ENCODE results near the gene ERCC6L. TPM values are rescaled to one million over a fixed set of nuclear protein-coding genes. Genes with fewer than 3 reads are reported as not detected.

ERCC6L gene
- total RNA-seq, 1 experiment from 2014 or later: 19.8 TPM

DNA sequence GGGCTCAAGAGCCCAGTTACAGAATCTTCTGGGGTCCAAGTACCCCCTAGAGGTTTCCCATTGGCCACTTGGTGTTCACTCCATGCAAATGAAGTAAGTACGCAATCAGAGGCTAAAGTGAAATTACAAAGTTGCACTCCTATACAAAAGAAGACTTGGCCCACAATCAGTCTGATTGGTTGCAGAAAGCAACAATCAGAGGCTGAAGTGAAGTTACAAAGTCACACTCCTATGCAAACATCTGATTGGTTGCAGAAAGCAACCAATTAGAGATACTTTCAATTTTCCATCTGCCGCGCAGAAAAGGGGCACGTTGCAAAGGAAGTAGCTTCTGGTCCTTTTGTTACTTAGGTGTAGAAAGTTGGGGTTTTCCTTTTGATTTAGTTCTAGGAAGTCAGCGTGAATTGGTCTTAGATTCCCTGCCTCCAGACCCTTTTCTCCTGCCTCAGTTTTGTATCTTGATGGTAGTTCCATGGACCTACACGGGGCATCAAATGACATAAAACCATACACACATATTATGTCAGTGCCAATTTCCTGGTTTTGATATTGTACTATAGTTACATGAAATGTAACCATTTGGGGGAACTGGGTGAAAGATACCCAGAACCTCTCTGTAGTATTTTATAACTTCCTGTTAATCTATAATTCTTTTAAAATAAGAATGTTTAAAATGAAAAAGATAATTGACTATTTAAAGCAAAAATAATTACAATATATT, 69.7 kb downstream of the ERCC6L start:
- no peak for ATAC-seq
- Mint-ChIP-seq H3K27ac (no peak overlapping the region), H3K4me3 (no peak overlapping the region), H3K9me3 (no peaks in the 10 kb centered on the region), H3K27me3 (ENCODE audit: low read depth) (peaks cover 12% of the 10 kb centered on the region), H3K36me3 (no peaks in the 10 kb centered on the region), H3K4me1 (no peaks in the 10 kb centered on the region)
- no peak for DNase-seq (ENCODE audit: low spot score)
- CTCF ChIA-PET: no interaction called here
- POLR2A ChIA-PET: no interaction called here
- no peak for TF ChIP-seq SMAD4 (CRISPR knock-in tag; IDR thresholded peaks at IDR 0.05)
- TF ChIP-seq TEAD4 (CRISPR knock-in tag; IDR thresholded peaks at IDR 0.05): no peak
- no peak for TF ChIP-seq IRF2 (CRISPR knock-in tag; IDR thresholded peaks at IDR 0.05; ENCODE audit: borderline replicate concordance, low read depth)
- TF ChIP-seq SOX15 (CRISPR knock-in tag; IDR thresholded peaks at IDR 0.05): no peak
- no peak for TF ChIP-seq NR3C1 (CRISPR knock-in tag; conservative IDR thresholded peaks at IDR 0.05; ENCODE audit: low read depth)
- TF ChIP-seq ESRRA (CRISPR knock-in tag; IDR thresholded peaks at IDR 0.05; ENCODE audit: borderline replicate concordance): no peak
- TF ChIP-seq, protein P1, sequence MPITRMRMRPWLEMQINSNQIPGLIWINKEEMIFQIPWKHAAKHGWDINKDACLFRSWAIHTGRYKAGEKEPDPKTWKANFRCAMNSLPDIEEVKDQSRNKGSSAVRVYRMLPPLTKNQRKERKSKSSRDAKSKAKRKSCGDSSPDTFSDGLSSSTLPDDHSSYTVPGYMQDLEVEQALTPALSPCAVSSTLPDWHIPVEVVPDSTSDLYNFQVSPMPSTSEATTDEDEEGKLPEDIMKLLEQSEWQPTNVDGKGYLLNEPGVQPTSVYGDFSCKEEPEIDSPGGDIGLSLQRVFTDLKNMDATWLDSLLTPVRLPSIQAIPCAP (CRISPR knock-in tag; IDR thresholded peaks at IDR 0.05): no peak
- TF ChIP-seq TCF7 (CRISPR knock-in tag; IDR thresholded peaks at IDR 0.05; ENCODE audit: low read depth): no peak
- TF ChIP-seq ZNF219 (CRISPR knock-in tag; IDR thresholded peaks at IDR 0.05; ENCODE audit: borderline replicate concordance): no peak
- TF ChIP-seq, protein P2, sequence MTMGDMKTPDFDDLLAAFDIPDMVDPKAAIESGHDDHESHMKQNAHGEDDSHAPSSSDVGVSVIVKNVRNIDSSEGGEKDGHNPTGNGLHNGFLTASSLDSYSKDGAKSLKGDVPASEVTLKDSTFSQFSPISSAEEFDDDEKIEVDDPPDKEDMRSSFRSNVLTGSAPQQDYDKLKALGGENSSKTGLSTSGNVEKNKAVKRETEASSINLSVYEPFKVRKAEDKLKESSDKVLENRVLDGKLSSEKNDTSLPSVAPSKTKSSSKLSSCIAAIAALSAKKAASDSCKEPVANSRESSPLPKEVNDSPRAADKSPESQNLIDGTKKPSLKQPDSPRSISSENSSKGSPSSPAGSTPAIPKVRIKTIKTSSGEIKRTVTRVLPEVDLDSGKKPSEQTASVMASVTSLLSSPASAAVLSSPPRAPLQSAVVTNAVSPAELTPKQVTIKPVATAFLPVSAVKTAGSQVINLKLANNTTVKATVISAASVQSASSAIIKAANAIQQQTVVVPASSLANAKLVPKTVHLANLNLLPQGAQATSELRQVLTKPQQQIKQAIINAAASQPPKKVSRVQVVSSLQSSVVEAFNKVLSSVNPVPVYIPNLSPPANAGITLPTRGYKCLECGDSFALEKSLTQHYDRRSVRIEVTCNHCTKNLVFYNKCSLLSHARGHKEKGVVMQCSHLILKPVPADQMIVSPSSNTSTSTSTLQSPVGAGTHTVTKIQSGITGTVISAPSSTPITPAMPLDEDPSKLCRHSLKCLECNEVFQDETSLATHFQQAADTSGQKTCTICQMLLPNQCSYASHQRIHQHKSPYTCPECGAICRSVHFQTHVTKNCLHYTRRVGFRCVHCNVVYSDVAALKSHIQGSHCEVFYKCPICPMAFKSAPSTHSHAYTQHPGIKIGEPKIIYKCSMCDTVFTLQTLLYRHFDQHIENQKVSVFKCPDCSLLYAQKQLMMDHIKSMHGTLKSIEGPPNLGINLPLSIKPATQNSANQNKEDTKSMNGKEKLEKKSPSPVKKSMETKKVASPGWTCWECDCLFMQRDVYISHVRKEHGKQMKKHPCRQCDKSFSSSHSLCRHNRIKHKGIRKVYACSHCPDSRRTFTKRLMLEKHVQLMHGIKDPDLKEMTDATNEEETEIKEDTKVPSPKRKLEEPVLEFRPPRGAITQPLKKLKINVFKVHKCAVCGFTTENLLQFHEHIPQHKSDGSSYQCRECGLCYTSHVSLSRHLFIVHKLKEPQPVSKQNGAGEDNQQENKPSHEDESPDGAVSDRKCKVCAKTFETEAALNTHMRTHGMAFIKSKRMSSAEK (CRISPR knock-in tag; IDR thresholded peaks at IDR 0.05; ENCODE audit: borderline replicate concordance): no peak
- TF ChIP-seq, protein P3, sequence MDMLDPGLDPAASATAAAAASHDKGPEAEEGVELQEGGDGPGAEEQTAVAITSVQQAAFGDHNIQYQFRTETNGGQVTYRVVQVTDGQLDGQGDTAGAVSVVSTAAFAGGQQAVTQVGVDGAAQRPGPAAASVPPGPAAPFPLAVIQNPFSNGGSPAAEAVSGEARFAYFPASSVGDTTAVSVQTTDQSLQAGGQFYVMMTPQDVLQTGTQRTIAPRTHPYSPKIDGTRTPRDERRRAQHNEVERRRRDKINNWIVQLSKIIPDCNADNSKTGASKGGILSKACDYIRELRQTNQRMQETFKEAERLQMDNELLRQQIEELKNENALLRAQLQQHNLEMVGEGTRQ (CRISPR knock-in tag; IDR thresholded peaks at IDR 0.05): no peak
- TF ChIP-seq PRRX2 (CRISPR knock-in tag; IDR thresholded peaks at IDR 0.05): no peak

DNA sequence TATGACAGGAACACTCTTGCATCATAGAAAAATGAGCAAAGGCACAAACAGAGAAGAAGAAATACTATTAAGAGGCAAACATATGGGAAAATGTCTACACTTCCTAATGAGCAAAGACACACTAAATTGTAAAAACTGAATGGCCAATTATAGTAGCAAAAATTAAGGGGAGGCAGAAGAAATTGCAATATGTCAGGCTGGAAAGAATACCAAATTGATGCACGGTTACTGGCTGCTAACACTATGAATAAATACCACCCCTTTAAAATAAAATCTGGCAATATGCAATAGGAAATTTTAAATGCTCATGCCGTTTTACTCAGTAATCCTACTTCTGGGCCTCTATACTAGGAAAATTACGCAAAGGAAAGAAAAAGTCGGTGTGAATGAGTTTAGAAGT, 73.3 kb downstream of the ERCC6L start:
- H3K27ac Mint-ChIP-seq: no peak overlapping the region
- no peak for ATAC-seq
- ChIA-PET CTCF (no interaction called here), POLR2A (no interaction called here)
- peaks cover 13% of the 10 kb centered on the region for H3K27me3 Mint-ChIP-seq (ENCODE audit: low read depth)
- DNase-seq (ENCODE audit: low spot score): no peak
- no peaks in the 10 kb centered on the region for H3K36me3 Mint-ChIP-seq
- peaks cover 5% of the 10 kb centered on the region for H3K9me3 Mint-ChIP-seq
- no peaks in the 10 kb centered on the region for H3K4me1 Mint-ChIP-seq
- no peak overlapping the region for H3K4me3 Mint-ChIP-seq
- TF ChIP-seq NFATC4 (CRISPR knock-in tag; IDR thresholded peaks at IDR 0.05) (no peak), TEAD4 (CRISPR knock-in tag; IDR thresholded peaks at IDR 0.05) (no peak), JUN (CRISPR knock-in tag; IDR thresholded peaks at IDR 0.05) (no peak), ZNF317 (CRISPR knock-in tag; IDR thresholded peaks at IDR 0.05; ENCODE audit: borderline replicate concordance, low read depth) (no peak), NFYB (CRISPR knock-in tag; conservative IDR thresholded peaks at IDR 0.05; ENCODE audit: low read depth) (no peak), ZNF263 (CRISPR knock-in tag; IDR thresholded peaks at IDR 0.05; ENCODE audit: low read depth) (no peak), FOXK1 (CRISPR knock-in tag; IDR thresholded peaks at IDR 0.05) (no peak), TCF7 (CRISPR knock-in tag; IDR thresholded peaks at IDR 0.05; ENCODE audit: low read depth) (no peak), MYBL2 (CRISPR knock-in tag; IDR thresholded peaks at IDR 0.05) (no peak), ZNF396 (CRISPR knock-in tag; IDR thresholded peaks at IDR 0.05; ENCODE audit: borderline replicate concordance) (no peak), FOXJ3 (CRISPR knock-in tag; IDR thresholded peaks at IDR 0.05; ENCODE audit: borderline replicate concordance) (no peak)
- TF ChIP-seq, protein P4, sequence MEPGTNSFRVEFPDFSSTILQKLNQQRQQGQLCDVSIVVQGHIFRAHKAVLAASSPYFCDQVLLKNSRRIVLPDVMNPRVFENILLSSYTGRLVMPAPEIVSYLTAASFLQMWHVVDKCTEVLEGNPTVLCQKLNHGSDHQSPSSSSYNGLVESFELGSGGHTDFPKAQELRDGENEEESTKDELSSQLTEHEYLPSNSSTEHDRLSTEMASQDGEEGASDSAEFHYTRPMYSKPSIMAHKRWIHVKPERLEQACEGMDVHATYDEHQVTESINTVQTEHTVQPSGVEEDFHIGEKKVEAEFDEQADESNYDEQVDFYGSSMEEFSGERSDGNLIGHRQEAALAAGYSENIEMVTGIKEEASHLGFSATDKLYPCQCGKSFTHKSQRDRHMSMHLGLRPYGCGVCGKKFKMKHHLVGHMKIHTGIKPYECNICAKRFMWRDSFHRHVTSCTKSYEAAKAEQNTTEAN (CRISPR knock-in tag; IDR thresholded peaks at IDR 0.05): no peak
- TF ChIP-seq, protein P5, sequence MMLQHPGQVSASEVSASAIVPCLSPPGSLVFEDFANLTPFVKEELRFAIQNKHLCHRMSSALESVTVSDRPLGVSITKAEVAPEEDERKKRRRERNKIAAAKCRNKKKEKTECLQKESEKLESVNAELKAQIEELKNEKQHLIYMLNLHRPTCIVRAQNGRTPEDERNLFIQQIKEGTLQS (CRISPR knock-in tag; conservative IDR thresholded peaks at IDR 0.05): no peak
- TF ChIP-seq, protein P6, sequence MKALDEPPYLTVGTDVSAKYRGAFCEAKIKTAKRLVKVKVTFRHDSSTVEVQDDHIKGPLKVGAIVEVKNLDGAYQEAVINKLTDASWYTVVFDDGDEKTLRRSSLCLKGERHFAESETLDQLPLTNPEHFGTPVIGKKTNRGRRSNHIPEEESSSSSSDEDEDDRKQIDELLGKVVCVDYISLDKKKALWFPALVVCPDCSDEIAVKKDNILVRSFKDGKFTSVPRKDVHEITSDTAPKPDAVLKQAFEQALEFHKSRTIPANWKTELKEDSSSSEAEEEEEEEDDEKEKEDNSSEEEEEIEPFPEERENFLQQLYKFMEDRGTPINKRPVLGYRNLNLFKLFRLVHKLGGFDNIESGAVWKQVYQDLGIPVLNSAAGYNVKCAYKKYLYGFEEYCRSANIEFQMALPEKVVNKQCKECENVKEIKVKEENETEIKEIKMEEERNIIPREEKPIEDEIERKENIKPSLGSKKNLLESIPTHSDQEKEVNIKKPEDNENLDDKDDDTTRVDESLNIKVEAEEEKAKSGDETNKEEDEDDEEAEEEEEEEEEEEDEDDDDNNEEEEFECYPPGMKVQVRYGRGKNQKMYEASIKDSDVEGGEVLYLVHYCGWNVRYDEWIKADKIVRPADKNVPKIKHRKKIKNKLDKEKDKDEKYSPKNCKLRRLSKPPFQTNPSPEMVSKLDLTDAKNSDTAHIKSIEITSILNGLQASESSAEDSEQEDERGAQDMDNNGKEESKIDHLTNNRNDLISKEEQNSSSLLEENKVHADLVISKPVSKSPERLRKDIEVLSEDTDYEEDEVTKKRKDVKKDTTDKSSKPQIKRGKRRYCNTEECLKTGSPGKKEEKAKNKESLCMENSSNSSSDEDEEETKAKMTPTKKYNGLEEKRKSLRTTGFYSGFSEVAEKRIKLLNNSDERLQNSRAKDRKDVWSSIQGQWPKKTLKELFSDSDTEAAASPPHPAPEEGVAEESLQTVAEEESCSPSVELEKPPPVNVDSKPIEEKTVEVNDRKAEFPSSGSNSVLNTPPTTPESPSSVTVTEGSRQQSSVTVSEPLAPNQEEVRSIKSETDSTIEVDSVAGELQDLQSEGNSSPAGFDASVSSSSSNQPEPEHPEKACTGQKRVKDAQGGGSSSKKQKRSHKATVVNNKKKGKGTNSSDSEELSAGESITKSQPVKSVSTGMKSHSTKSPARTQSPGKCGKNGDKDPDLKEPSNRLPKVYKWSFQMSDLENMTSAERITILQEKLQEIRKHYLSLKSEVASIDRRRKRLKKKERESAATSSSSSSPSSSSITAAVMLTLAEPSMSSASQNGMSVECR (CRISPR knock-in tag; IDR thresholded peaks at IDR 0.05; ENCODE audit: borderline replicate concordance): no peak
